ENCODE measurements around the gene HTR2C.
"Not testable (repeated sequence)": the region's sequence is repeated elsewhere in the genome, so short reads cannot be mapped to it uniquely, and the experiment has no call there.

Gene HTR2C

GRCh38 chrX:114583646-114584374 lies at the start of gene HTR2C:
HTR2C (plus strand) TSS chrX:114584086; CDS start chrX:114726937, 142,851 bp downstream.
- DNase-seq = no peak

- no peak for DNase-seq
Observed at GRCh38 chrX:114580336-114580735, 3.5 kb upstream of the HTR2C start.

- DNase-seq = no peak
Observed at GRCh38 chrX:114581528-114582263, 2.2 kb upstream of the HTR2C start.

DNA sequence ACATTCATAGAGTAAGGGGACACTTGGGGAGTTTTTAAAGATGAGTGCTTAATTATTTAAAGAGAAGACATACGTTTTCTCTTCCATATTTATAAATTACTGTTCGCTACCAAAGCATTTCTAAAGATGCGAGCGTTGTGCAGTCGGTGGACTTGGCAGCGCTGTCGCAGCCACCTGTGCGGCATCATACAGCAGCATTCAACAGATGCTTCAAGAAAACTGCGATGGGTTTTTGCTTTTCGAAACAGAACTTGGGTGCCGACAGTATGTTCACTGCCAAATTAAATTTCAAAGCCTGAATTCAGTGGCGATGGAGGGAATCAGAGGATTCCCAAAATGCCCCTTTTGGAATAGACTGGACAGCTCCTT lies 1.6 kb upstream of the HTR2C start:
- DNase-seq = no peak

DNA sequence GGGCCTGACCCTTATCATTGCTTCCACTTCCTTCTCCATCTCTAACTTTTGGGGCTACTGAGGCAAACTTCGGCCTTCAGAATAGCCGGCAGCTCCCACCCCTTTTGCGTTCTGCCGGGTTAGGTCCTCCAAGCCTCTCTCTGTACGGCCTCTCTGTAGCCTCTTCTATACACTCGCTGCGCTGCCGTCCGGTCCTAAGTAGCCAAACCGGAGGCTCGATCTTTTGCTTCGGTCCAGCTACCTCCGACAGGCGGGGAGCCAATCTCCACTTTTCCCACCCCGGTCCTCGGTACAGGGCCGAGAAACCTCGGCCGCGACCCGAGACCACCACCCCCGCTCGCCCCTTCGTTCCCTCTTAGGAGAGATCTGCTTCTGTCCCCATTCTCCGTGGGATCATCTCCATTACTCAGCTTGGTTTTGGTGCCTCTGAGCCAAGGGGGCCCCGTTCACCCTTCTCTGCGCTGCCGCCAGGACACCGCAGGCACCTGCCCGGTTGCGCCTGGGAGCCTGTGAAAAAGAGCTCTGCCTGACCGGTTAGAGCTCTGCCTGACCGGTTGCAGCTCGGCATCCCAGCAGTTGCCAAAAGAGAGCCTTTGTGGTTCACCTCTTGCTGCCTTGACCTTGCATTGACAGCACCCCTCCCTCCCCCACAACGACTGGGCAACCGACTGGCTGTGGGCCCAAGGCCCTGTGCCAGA lies 1.0 kb upstream of the HTR2C start:
- no peak for DNase-seq

GRCh38 chrX:114584375-114584943 lies 573 bp downstream of the HTR2C start:
- no peak for DNase-seq

GRCh38 chrX:114584983-114585842 lies 1.3 kb downstream of the HTR2C start:
- DNase-seq = no peak

- DNase-seq = no peak
Observed at GRCh38 chrX:114591121-114591520, 7.2 kb downstream of the HTR2C start.

- DNase-seq = no peak
Observed at GRCh38 chrX:114599305-114599704, 15.4 kb downstream of the HTR2C start.

- no peak for DNase-seq
Observed at GRCh38 chrX:114599911-114600310, 16.0 kb downstream of the HTR2C start.

DNA sequence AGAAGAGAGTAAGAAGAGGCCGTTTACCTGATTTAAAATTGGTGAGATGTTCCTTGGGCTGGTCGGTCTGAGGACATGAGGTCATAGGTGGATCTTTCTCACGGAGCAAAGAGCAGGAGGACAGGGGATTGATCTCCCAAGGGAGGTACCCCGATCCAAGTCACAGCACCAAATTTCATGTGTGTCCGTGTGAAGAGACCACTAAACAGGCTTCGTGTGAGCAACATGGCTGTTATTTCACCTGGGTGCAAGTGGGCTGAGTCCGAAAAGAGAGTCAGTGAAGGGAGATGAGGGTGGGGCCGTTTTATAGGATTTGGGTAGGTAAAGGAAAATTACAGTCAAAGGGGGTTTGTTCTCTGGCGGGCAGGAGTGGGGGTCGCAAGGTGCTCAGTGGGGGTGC lies 22.7 kb downstream of the HTR2C start:
- DNase-seq = not testable (repeated sequence)

DNA sequence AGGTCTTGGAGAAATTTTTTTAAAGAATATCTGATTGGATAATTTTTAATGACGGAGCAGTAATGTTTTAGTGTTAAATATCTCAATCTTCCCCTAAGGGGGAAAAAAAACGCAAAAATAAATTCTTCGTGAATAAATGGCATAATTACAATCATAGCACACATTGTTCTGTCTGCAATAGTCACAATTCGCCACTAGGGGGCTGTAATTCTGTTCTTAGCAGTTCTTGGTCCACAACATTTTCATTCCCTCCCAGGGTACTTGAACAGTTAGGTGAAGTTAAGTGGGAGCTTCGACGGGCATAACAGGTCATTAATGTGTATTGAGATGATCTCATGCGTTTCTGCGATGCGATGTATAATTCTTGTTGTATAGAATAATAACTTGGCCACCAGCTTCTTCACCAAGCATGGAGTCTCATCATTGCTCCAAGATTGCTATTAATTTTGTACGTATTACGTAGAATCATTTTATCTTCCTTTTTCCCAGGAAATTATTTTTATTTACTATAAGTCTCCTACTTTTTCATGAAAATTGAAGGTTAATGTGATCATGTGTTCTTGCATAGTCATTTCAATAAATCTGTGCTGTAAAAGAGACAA lies 27.2 kb downstream of the HTR2C start:
- peak; percentile 1 for DNase-seq

DNA sequence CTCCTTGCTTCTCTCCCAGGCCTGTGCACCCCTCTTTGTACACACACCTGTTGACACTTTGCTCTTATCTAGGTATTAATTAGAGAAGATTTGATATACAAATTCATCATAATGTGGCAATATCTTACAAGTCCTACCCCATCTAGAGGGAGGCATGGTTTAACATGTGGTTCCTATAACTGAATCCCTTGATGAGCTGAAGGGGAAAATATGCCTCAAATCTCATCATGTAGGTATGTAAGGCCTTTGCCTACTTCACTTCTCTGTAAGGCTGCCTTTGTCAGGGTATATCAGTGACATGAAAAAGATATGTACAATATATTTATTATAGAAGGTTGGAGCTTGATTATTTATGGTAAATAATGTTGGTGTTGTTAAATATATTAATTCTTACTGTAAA lies 31.9 kb downstream of the HTR2C start:
- DNase-seq = no peak

DNA sequence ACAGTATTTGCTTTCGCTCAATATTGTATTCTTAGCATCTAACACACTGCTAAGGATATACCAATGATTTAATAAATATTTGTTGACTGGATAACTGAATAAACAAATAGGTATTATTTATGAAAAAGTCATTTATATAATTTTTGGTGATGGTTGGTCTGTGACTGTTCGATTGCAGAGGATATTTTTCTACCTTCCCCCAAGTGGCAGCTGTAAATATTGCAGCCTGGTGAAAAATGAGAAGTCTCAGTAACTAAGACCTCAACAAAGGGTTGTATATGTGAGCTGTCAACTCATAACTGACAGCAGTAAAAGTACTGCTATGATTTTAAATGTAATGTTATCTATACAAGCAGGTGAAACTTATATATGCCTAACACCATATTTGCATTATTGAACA lies 36.0 kb downstream of the HTR2C start:
- DNase-seq = peak; percentile 6

DNA sequence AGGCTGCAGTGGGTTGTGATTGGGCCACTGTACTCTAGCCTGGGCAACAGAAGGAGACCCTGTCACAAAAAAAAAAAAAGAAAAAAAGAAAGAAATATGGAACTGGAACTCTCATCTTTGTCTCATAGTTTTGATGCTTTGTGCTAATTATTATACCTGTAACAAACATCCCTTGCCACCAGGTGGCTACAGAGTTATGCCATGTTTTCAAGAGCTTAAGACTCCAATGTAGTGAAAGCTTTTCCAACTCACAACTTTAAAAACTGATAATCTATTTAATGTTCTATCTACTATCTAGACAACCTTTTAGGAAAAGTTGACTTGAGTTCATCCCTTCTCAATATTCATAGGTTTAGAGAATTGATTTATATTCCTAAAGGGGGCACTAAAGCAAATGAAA lies 42.4 kb downstream of the HTR2C start:
- no peak for DNase-seq

GRCh38 chrX:114635986-114636385 lies 52.1 kb downstream of the HTR2C start:
- DNase-seq = no peak

GRCh38 chrX:114650351-114650750 lies 66.5 kb downstream of the HTR2C start:
- DNase-seq = no peak

DNA sequence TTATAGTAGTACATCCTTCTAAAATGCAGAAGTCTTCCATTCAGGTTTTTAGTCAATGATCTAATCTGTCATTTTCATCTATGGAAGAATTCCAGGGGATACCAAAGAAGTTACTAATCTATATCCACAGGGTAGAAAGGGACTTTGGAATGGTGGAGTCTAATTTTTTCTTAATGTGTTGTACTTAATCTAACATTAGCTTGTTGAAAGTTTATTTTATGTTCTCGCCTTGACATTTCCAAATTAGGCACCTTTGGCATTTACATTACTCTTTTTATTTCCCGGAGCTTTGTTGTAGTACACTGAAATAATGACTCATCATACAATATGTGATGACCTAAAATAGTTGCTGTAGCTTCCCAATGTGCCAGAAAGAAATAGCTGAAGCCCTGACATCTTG lies 91.5 kb downstream of the HTR2C start:
- DNase-seq = no peak

DNA sequence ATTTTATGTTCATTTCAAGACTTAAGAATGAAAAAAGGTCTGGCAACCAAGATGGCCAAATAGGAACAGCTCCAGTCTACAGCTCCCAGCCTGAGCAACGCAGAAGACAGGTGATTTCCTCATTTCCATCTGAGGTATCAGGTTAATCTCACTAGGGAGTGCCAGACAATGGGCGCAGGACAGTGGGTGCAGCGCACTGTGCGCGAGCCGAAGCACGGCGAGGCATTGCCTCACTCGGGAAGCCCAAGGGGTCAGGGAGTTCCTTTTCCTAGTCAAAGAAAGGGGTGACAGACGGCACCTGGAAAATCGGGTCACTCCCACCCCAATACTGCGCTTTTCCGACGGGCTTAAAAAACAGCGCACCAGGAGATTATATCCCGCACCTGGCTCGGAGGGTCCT lies 116.6 kb downstream of the HTR2C start:
- not testable (repeated sequence) for DNase-seq

GRCh38 chrX:114709406-114709805 lies 125.5 kb downstream of the HTR2C start:
- no peak for DNase-seq

DNA sequence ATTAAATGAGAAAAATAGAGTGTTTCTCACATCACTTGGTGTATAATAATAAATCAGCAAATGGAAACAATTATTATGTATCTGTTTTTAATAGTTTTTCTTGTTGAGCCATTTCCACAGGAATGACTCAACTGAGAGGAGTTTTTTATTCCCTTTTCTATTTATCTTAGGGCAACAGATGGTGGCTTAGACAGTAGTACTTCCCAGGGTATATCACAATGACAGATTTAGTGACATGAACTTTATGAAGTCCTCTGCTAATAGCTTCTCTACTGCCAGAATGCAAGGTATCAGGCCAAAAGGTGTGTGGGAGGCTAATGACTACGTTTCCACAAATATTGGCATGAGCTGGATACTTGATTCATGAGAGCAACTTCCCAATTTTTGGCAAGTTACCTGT lies 126.7 kb downstream of the HTR2C start:
- DNase-seq = no peak

DNA sequence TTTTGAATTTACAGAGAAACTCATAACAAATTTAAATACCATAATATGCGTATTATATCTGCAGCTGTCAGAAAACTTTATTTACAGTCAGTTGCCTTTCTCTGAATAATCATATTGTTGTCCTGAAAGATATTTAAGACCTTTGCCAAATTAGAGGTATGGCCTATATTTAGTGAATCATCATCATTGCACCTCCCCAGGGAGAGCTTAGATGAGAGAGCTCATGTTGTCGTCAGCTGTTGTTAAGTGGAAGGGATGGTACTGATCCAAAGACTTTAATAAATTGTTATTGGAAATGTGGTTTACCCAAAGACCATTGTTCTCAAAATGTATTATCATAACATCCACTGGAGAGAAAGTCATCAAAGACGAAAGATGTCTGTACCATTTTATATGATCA lies 128.6 kb downstream of the HTR2C start:
- no peak for DNase-seq
